Stimulated activated CD8-positive, alpha-beta memory T cell treated with anti-CD3 and anti-CD28 coated beads, Interleukin-4, amount 100 ng/mL, for 4 hours (primary cell): ENCODE measurements around the gene CNPY3.
"Not testable (repeated sequence)": the region's sequence is repeated elsewhere in the genome, so short reads cannot be mapped to it uniquely, and the experiment has no call there.

Experiments
- DNase-seq, 2 donors: peaks; one replicate each; pipeline ENCODE4 v3.0.0-alpha.2; 2020; ENCODE audit warnings: low read depth in 2 of 2, low spot score in 1 of 2

Gene CNPY3

GRCh38 chr6:42928986-42929820 is at the start of gene CNPY3:
CNPY3 (plus strand) TSS chr6:42929480; CDS start chr6:42929571, 91 bp downstream.
- DNase-seq = peak; percentile 72 to 84

GRCh38 chr6:42880240-42880817 is 49.0 kb upstream of the CNPY3 start:
- not testable (repeated sequence) for DNase-seq

- not testable (repeated sequence) for DNase-seq
These were observed 48.4 kb upstream of the CNPY3 start for GRCh38 chr6:42880871-42881270.

- no peak for DNase-seq
These were observed 43.6 kb upstream of the CNPY3 start for GRCh38 chr6:42885702-42886101.

GRCh38 chr6:42888201-42888600 is 41.1 kb upstream of the CNPY3 start:
- DNase-seq = not testable (repeated sequence)

GRCh38 chr6:42889815-42890214 is 39.5 kb upstream of the CNPY3 start:
- DNase-seq = no peak

- DNase-seq = peak; percentile 73 to 76
These were observed 38.7 kb upstream of the CNPY3 start for GRCh38 chr6:42890311-42891198.

GRCh38 chr6:42891199-42891722 is 38.0 kb upstream of the CNPY3 start:
- DNase-seq = no peak

- not testable (repeated sequence) for DNase-seq
These were observed 35.0 kb upstream of the CNPY3 start for GRCh38 chr6:42894041-42894828.

- no peak for DNase-seq
These were observed 33.0 kb upstream of the CNPY3 start for GRCh38 chr6:42896178-42896719.

- peak; percentile 21 to 74 for DNase-seq
These were observed 30.4 kb upstream of the CNPY3 start for GRCh38 chr6:42898891-42899361.

GRCh38 chr6:42899871-42900270 is 29.4 kb upstream of the CNPY3 start:
- DNase-seq = no peak

- peak; percentile 26 to 29 for DNase-seq
These were observed 27.7 kb upstream of the CNPY3 start for GRCh38 chr6:42901538-42901957.

- DNase-seq = not testable (repeated sequence)
These were observed 26.6 kb upstream of the CNPY3 start for GRCh38 chr6:42902429-42903263.

GRCh38 chr6:42904467-42904866 is 24.8 kb upstream of the CNPY3 start:
- DNase-seq = no peak

- no peak for DNase-seq
These were observed 21.9 kb upstream of the CNPY3 start for GRCh38 chr6:42907336-42907735.

GRCh38 chr6:42909835-42910234 is 19.4 kb upstream of the CNPY3 start:
- no peak for DNase-seq

GRCh38 chr6:42911171-42912021 is 17.9 kb upstream of the CNPY3 start:
- no peak for DNase-seq
